A549 (cell line): Measurements from ENCODE around the gene PNKP. TPM values are rescaled to one million over a fixed set of nuclear protein-coding genes. Genes with fewer than 3 reads are reported as not detected.

ENCODE experiments used
- ATAC-seq, 2 experiments: fragments of 200-7000 bp in 1 of 2; fragments of >200 bp in 1 of 2; cut with Nextera tagmentation in 1 of 2; cut with Tn5 transposase in 1 of 2; 3 replicates each; pipeline versions ENCODE4 v1.8.0 to v1.9.1; 2018 to 2020; ENCODE audit warnings: mild to moderate bottlenecking in 1 of 2, moderate library complexity in 1 of 2
- CTCF ChIA-PET: fragments of 300-600 bp; sonication (Branson Sonifier 250); formaldehyde crosslinking; extraction: SDS; loops from one replicate; lab custom pipeline; 2021; ENCODE audit warnings: antibody characterized with exemption, inconsistent platforms; lab: Yijun Ruan, JAX
- POLR2A ChIA-PET: fragments of 350-600 bp; formaldehyde crosslinking; extraction: SDS; loops from one replicate; lab custom pipeline; 2021; ENCODE audit warnings: antibody characterized with exemption, inconsistent platforms; lab: Yijun Ruan, JAX
- DNase-seq, 2 experiments: peaks; one replicate each; pipeline versions ENCODE4 v3.0.0 to v3.0.0-alpha.2; 2011 to 2016; ENCODE audit warnings: low read depth in 1 of 2, low spot score in 1 of 2
- FAIRE-seq: peaks from 2 replicates; lab custom pipeline; 2011; peaks lifted over from hg19 to GRCh38; lab: Jason Lieb, UNC
- H3K27ac ChIP-seq, 2 experiments: fragments of >200 bp; sonication (Bioruptor Twin); formaldehyde crosslinking; 3 replicates each; pipeline ENCODE4 v1.5.1; 2016 to 2017
- H3K4me1 ChIP-seq: fragments of >200 bp; sonication (Bioruptor Twin); formaldehyde crosslinking; 3 replicates; pipeline ENCODE4 v1.6.1; 2016
- H3K4me2 ChIP-seq: fragments of >200 bp; sonication (Bioruptor Twin); formaldehyde crosslinking; 3 replicates; pipeline ENCODE4 v1.6.1; 2016
- H3K4me3 ChIP-seq: fragments of >200 bp; sonication (Bioruptor Twin); formaldehyde crosslinking; 3 replicates; pipeline ENCODE4 v1.5.1; 2016
- H3K9me3 ChIP-seq: fragments of >200 bp; sonication (Bioruptor Twin); formaldehyde crosslinking; 3 replicates; pipeline ENCODE4 v1.6.1; 2016
- ATOH8 ChIP-seq: fragments of 250-450 bp; sonication (Bioruptor Pico); IDR thresholded peaks from 2 replicates; pipeline ENCODE4 v1.5.0; 2020; ENCODE audit warnings: low read depth, mild to moderate bottlenecking, moderate library complexity
- CEBPB ChIP-seq, 2 experiments: fragments of >200 bp in 1 of 2; sonication (Bioruptor Twin) in 1 of 2; formaldehyde crosslinking in 1 of 2; IDR thresholded peaks; 2 replicates each; pipeline ENCODE4 v1.6.1; 2012 to 2016
- EHF ChIP-seq: fragments of 250-450 bp; sonication (Bioruptor Pico); IDR thresholded peaks from 2 replicates; pipeline ENCODE4 v1.5.0; 2020; ENCODE audit warnings: mild to moderate bottlenecking
- ELK1 ChIP-seq: fragments of 150-350 bp; IDR thresholded peaks from 2 replicates; pipeline ENCODE4 v1.6.1; 2014; ENCODE audit warnings: low read depth, mild to moderate bottlenecking, low read length
- FOSL2 ChIP-seq, 2 experiments: fragments of 450-650 bp in 1 of 2; fragments of >200 bp in 1 of 2; sonication (Bioruptor Twin) in 1 of 2; formaldehyde crosslinking; IDR thresholded peaks; 2 replicates each; pipeline versions ENCODE4 v1.5.0 to v1.6.1; 2016 to 2020; ENCODE audit warnings: mild to moderate bottlenecking in 1 of 2, moderate library complexity in 1 of 2
- HMGXB4 ChIP-seq: fragments of 250-450 bp; sonication (Bioruptor Pico); IDR thresholded peaks from 2 replicates; pipeline ENCODE4 v1.5.0; 2021; ENCODE audit warnings: mild to moderate bottlenecking, moderate library complexity, borderline replicate concordance
- HOXA7 ChIP-seq: fragments of 250-450 bp; sonication (Bioruptor Pico); IDR thresholded peaks from 2 replicates; pipeline ENCODE4 v1.5.0; 2020; ENCODE audit warnings: mild to moderate bottlenecking, moderate library complexity
- HOXB13 ChIP-seq: fragments of 250-450 bp; sonication (Bioruptor Pico); IDR thresholded peaks from 2 replicates; pipeline ENCODE4 v1.5.0; 2020; ENCODE audit warnings: low read depth, mild to moderate bottlenecking, moderate library complexity
- MAFK ChIP-seq: fragments of 450-650 bp; IDR thresholded peaks from 2 replicates; pipeline ENCODE4 v1.6.1; 2014; ENCODE audit not compliant: partially characterized antibody
- MAX ChIP-seq: IDR thresholded peaks from 2 replicates; pipeline ENCODE4 v1.6.1; 2012
- MYC ChIP-seq: IDR thresholded peaks from 2 replicates; pipeline ENCODE4 v1.6.1; 2012; ENCODE audit warnings: mild to moderate bottlenecking, inconsistent platforms, low read length, improper control_type of control experiment, borderline replicate concordance
- NR3C1 ChIP-seq: fragments of >200 bp; sonication (Bioruptor Twin); formaldehyde crosslinking; IDR thresholded peaks from 3 replicates; pipeline ENCODE4 v1.6.1; 2017
- PHF8 ChIP-seq: fragments of 200-600 bp; sonication (generic); IDR thresholded peaks from 2 replicates; pipeline ENCODE4 v1.6.1; 2016; ENCODE audit warnings: low read depth, mild to moderate bottlenecking, antibody characterized with exemption, moderate library complexity, borderline replicate concordance
- POLR2A ChIP-seq: IDR thresholded peaks from 2 replicates; pipeline ENCODE4 v1.6.1; 2012; ENCODE audit warnings: mild to moderate bottlenecking, low read length
- REST ChIP-seq: fragments of 200-600 bp; sonication (generic); IDR thresholded peaks from 2 replicates; pipeline ENCODE4 v1.6.1; 2016; ENCODE audit warnings: antibody characterized with exemption, mild to moderate bottlenecking, moderate library complexity
- ZC3H11A ChIP-seq: fragments of 450-650 bp; IDR thresholded peaks from 2 replicates; pipeline ENCODE4 v1.6.1; 2014; ENCODE audit warnings: antibody characterized with exemption, mild to moderate bottlenecking
- ZNF302 ChIP-seq: fragments of 250-450 bp; sonication (Bioruptor Pico); IDR thresholded peaks from 2 replicates; pipeline ENCODE4 v1.9.0; 2021; ENCODE audit warnings: inconsistent platforms, mild to moderate bottlenecking, moderate library complexity
- WGBS: methylation state at CpG from one replicate; pipeline ENCODE4 v1.1.6; 2017; ENCODE audit errors: missing lambda C conversion rate; 5-methylcytosine and 5-hydroxymethylcytosine counted together
- polyA plus RNA-seq, 4 experiments: library from polyadenylated mRNA; depleted of rRNA in 3 of 4; stranded (reverse); fragments of >200 nt; fragmentation: RNase III in 1 of 4; extraction: RNeasy Plus Mini Kit Qiagen cat#74134 plus additional on column Dnase treatment in 1 of 4; gene quantifications; 2 replicates in 3 of 4; 3 replicates in 1 of 4; pipeline ENCODE4 v1.2.3, GENCODE V29; 2011 to 2017
- TF ChIP-seq, protein P1 (sequence below): IDR thresholded peaks from 2 replicates; pipeline ENCODE4 v1.6.1; 2012; ENCODE audit warnings: low read depth, borderline replicate concordance
- TF ChIP-seq, protein P2 (sequence below): IDR thresholded peaks from 2 replicates; pipeline ENCODE4 v1.6.1; 2012
- TF ChIP-seq, protein P3 (sequence below): fragments of 450-650 bp; IDR thresholded peaks from 2 replicates; pipeline ENCODE4 v1.6.1; 2014; ENCODE audit warnings: antibody characterized with exemption
- TF ChIP-seq, protein P4 (sequence below): fragments of >200 bp; sonication (Bioruptor Twin); formaldehyde crosslinking; IDR thresholded peaks from 3 replicates; pipeline ENCODE4 v1.6.1; 2016

PNKP gene
- polyA plus RNA-seq, 2 of the 4 experiments (the other 2 are of a cell fraction) = 23.3 to 71.2 TPM

- TF ChIP-seq CEBPB (IDR thresholded peaks at IDR 0.05) = peak; percentile 18 to 61; a peak in 3 of 4 replicates
- peak; percentile 73 for TF ChIP-seq POLR2A
- no peak for TF ChIP-seq ATOH8 (CRISPR knock-in tag)
- peak; percentile 80; the same call in 1 of the 2 replicates for TF ChIP-seq HOXB13
- no peak for TF ChIP-seq FOSL2 (IDR thresholded peaks at IDR 0.05)
- TF ChIP-seq FOSL2 (CRISPR knock-in tag; IDR thresholded peaks at IDR 0.05) = 0 out of 2 replicates have a peak, but pooled peaks have one; percentile 18
Measured at GRCh38 chr19:49876422-49877019, 9.1 kb upstream of the PNKP start (continued).

DNA sequence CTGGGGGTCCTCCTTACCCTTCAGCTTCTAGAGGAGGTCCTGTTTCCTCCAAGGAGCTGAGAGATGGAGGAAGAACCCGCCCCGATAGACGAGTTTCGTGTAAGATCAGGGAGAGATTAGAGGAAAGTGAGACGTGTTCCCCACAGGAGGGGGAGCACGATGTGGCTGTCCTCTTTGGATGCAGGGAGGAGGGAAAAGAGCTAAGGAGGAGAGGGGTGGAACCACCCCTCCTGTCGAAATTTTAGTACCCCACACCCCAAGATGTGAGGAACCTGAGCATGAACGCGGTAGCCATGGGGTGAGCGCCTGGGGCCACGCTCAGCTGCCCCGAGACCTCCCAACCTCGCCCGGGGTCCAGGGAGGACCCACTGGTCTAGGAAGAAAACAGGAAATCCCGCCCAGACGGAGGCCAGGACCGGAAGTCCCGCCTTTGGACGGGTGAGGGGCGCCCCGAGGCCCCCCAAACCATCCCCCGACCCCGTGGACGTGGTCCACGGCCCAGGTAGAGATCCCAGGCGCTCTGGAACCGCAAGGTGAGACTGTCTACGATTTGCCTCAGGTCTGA, 8.6 kb upstream of the PNKP start:
- H3K9me3 ChIP-seq = no peaks in the 10 kb centered on the region
- DNase-seq (peak in 1 of 2 experiments; percentile 79), FAIRE-seq (no peak), ATAC-seq (peak; percentile 15 to 47; a peak in 3 of 6 replicates)
- H3K27ac ChIP-seq = peak overlapping the region; percentile 98 to 99
- peaks cover 22% of the 10 kb centered on the region for H3K4me1 ChIP-seq
- whole genome bisulfite sequencing = 4% methylated on average over 17 of the region's 28 CpGs
- H3K4me2 ChIP-seq = peak overlapping the region; percentile 90
- peak overlapping the region; percentile 95 for H3K4me3 ChIP-seq
- CTCF ChIA-PET = interaction anchor here (1.3 kb wide), 1 partner anchor 63 kb away, joined by 3 read pairs; the partner anchor contains the start of gene FUZ
- POLR2A ChIA-PET = interaction anchor here (1.1 to 2.6 kb wide), 7 partner anchors 8 to 53 kb away, joined by 3 to 36 read pairs (median 9); partner anchors contain the start of genes ATF5, NUP62, PNKP and PTOV1
- TF ChIP-seq ZNF302 (CRISPR knock-in tag) (no peak), MAFK (no peak), ELK1 (no peak), HMGXB4 (CRISPR knock-in tag) (no peak), NR3C1 (no peak), REST (no peak), ZC3H11A (no peak), PHF8 (0 out of 2 replicates have a peak, but pooled peaks have one; percentile 12), EHF (CRISPR knock-in tag) (no peak), MYC (no peak), HOXA7 (CRISPR knock-in tag) (no peak), MAX (no peak)
- TF ChIP-seq, protein P1, sequence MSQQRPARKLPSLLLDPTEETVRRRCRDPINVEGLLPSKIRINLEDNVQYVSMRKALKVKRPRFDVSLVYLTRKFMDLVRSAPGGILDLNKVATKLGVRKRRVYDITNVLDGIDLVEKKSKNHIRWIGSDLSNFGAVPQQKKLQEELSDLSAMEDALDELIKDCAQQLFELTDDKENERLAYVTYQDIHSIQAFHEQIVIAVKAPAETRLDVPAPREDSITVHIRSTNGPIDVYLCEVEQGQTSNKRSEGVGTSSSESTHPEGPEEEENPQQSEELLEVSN = no peak
- TF ChIP-seq, protein P2, sequence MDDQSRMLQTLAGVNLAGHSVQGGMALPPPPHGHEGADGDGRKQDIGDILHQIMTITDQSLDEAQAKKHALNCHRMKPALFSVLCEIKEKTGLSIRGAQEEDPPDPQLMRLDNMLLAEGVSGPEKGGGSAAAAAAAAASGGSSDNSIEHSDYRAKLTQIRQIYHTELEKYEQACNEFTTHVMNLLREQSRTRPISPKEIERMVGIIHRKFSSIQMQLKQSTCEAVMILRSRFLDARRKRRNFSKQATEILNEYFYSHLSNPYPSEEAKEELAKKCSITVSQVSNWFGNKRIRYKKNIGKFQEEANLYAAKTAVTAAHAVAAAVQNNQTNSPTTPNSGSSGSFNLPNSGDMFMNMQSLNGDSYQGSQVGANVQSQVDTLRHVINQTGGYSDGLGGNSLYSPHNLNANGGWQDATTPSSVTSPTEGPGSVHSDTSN = 0 out of 2 replicates have a peak, but pooled peaks have one; percentile 27
- TF ChIP-seq, protein P3, sequence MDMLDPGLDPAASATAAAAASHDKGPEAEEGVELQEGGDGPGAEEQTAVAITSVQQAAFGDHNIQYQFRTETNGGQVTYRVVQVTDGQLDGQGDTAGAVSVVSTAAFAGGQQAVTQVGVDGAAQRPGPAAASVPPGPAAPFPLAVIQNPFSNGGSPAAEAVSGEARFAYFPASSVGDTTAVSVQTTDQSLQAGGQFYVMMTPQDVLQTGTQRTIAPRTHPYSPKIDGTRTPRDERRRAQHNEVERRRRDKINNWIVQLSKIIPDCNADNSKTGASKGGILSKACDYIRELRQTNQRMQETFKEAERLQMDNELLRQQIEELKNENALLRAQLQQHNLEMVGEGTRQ = no peak
- TF ChIP-seq, protein P4, sequence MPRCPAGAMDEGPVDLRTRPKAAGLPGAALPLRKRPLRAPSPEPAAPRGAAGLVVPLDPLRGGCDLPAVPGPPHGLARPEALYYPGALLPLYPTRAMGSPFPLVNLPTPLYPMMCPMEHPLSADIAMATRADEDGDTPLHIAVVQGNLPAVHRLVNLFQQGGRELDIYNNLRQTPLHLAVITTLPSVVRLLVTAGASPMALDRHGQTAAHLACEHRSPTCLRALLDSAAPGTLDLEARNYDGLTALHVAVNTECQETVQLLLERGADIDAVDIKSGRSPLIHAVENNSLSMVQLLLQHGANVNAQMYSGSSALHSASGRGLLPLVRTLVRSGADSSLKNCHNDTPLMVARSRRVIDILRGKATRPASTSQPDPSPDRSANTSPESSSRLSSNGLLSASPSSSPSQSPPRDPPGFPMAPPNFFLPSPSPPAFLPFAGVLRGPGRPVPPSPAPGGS = peak; percentile 15; the same call in 1 of the 3 replicates
